Measurements from ENCODE around the gene DNAH7. TPM values are rescaled to one million over a fixed set of nuclear protein-coding genes. Genes with fewer than 3 reads are reported as not detected.

Gene DNAH7
- total and polyA plus RNA-seq, 9 of the 15 experiments (the other 6 are each of a cell fraction or from before 2014, with no cell fraction given) = 0.03 to 0.42 (median 0.18) TPM

DNA sequence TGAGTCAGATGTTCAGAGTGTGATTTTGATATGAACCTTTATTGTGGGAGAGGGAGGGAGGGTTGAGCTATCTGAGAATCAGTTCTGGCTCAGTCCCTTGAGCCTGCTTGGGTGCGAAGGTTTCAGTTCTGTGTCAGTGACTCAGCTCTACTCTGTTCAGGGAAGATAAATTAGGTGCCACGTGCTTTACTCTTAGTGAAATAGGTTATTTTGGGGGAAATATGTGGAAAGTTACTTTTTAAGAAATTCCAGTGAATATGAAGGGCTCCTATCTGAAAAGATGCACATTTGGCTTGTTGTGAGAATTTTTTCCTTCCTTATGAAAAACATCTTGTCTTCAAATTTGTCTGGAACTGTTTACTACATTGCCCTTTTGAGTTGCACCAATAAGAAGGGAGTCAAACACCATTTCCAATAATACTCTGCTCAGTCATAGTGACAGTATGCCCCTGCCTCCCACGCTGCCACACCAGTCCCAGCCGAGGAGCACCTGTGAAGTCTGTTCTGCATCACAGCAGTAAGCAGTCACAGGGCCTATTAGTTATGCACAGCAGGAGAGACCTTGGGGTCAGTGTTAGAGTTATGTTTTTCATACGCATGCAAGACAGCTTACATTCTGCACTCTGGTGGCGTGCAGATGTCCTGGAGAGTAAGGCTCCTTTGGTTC is 32.8 kb upstream of the DNAH7 start (continued):
- TF ChIP-seq ZNF583 (CRISPR knock-in tag; IDR thresholded peaks at IDR 0.05) = no peak
- TF ChIP-seq MTA3 (IDR thresholded peaks at IDR 0.05; ENCODE audit: borderline replicate concordance) = no peak
- TF ChIP-seq, protein P1, sequence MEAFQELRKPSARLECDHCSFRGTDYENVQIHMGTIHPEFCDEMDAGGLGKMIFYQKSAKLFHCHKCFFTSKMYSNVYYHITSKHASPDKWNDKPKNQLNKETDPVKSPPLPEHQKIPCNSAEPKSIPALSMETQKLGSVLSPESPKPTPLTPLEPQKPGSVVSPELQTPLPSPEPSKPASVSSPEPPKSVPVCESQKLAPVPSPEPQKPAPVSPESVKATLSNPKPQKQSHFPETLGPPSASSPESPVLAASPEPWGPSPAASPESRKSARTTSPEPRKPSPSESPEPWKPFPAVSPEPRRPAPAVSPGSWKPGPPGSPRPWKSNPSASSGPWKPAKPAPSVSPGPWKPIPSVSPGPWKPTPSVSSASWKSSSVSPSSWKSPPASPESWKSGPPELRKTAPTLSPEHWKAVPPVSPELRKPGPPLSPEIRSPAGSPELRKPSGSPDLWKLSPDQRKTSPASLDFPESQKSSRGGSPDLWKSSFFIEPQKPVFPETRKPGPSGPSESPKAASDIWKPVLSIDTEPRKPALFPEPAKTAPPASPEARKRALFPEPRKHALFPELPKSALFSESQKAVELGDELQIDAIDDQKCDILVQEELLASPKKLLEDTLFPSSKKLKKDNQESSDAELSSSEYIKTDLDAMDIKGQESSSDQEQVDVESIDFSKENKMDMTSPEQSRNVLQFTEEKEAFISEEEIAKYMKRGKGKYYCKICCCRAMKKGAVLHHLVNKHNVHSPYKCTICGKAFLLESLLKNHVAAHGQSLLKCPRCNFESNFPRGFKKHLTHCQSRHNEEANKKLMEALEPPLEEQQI (IDR thresholded peaks at IDR 0.05) = 0 out of 2 replicates have a peak, but pooled peaks have one; percentile 37
- no peak for TF ChIP-seq ZNF224 (CRISPR knock-in tag; IDR thresholded peaks at IDR 0.05)
- peak; percentile 71 for TF ChIP-seq GATA2 (CRISPR knock-in tag; IDR thresholded peaks at IDR 0.05)
- no peak for TF ChIP-seq MXI1 (IDR thresholded peaks at IDR 0.05; ENCODE audit: low read depth, low read length)
- no peak for TF ChIP-seq ZNF347 (CRISPR knock-in tag; IDR thresholded peaks at IDR 0.05; ENCODE audit: low read depth)
- TF ChIP-seq ARNT (IDR thresholded peaks at IDR 0.05) = no peak
- no peak for TF ChIP-seq CREM (IDR thresholded peaks at IDR 0.05; ENCODE audit: low read depth)
- TF ChIP-seq, protein P2, sequence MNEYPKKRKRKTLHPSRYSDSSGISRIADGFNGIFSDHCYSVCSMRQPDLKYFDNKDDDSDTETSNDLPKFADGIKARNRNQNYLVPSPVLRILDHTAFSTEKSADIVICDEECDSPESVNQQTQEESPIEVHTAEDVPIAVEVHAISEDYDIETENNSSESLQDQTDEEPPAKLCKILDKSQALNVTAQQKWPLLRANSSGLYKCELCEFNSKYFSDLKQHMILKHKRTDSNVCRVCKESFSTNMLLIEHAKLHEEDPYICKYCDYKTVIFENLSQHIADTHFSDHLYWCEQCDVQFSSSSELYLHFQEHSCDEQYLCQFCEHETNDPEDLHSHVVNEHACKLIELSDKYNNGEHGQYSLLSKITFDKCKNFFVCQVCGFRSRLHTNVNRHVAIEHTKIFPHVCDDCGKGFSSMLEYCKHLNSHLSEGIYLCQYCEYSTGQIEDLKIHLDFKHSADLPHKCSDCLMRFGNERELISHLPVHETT (CRISPR knock-in tag; conservative IDR thresholded peaks at IDR 0.05 in 1 of 2, IDR thresholded peaks at IDR 0.05 in 1 of 2) = no peak
- TF ChIP-seq, protein P3, sequence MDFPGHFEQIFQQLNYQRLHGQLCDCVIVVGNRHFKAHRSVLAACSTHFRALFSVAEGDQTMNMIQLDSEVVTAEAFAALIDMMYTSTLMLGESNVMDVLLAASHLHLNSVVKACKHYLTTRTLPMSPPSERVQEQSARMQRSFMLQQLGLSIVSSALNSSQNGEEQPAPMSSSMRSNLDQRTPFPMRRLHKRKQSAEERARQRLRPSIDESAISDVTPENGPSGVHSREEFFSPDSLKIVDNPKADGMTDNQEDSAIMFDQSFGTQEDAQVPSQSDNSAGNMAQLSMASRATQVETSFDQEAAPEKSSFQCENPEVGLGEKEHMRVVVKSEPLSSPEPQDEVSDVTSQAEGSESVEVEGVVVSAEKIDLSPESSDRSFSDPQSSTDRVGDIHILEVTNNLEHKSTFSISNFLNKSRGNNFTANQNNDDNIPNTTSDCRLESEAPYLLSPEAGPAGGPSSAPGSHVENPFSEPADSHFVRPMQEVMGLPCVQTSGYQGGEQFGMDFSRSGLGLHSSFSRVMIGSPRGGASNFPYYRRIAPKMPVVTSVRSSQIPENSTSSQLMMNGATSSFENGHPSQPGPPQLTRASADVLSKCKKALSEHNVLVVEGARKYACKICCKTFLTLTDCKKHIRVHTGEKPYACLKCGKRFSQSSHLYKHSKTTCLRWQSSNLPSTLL (IDR thresholded peaks at IDR 0.05) = no peak
- TF ChIP-seq, protein P4, sequence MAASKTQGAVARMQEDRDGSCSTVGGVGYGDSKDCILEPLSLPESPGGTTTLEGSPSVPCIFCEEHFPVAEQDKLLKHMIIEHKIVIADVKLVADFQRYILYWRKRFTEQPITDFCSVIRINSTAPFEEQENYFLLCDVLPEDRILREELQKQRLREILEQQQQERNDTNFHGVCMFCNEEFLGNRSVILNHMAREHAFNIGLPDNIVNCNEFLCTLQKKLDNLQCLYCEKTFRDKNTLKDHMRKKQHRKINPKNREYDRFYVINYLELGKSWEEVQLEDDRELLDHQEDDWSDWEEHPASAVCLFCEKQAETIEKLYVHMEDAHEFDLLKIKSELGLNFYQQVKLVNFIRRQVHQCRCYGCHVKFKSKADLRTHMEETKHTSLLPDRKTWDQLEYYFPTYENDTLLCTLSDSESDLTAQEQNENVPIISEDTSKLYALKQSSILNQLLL (CRISPR knock-in tag; IDR thresholded peaks at IDR 0.05; ENCODE audit: borderline replicate concordance) = no peak
- TF ChIP-seq, protein P5, sequence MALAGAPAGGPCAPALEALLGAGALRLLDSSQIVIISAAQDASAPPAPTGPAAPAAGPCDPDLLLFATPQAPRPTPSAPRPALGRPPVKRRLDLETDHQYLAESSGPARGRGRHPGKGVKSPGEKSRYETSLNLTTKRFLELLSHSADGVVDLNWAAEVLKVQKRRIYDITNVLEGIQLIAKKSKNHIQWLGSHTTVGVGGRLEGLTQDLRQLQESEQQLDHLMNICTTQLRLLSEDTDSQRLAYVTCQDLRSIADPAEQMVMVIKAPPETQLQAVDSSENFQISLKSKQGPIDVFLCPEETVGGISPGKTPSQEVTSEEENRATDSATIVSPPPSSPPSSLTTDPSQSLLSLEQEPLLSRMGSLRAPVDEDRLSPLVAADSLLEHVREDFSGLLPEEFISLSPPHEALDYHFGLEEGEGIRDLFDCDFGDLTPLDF (CRISPR knock-in tag; IDR thresholded peaks at IDR 0.05) = no peak
- TF ChIP-seq CBX1 (IDR thresholded peaks at IDR 0.05; ENCODE audit: low read depth) = no peak
- TF ChIP-seq RFX1 (IDR thresholded peaks at IDR 0.05) = no peak
- 0 out of 2 replicates have a peak, but pooled peaks have one; percentile 15 for TF ChIP-seq MTA1 (IDR thresholded peaks at IDR 0.05; ENCODE audit: borderline replicate concordance)
- TF ChIP-seq NR2C1 (IDR thresholded peaks at IDR 0.05) = no peak
- TF ChIP-seq NR2C1 (tag; IDR thresholded peaks at IDR 0.05) = 0 out of 2 replicates have a peak, but pooled peaks have one; percentile 14
- TF ChIP-seq FOXJ2 (tag; IDR thresholded peaks at IDR 0.05) = no peak
- TF ChIP-seq ZNF253 (CRISPR knock-in tag; conservative IDR thresholded peaks at IDR 0.05) = no peak

Measured in K562 (cell line).